GM18508 (cell line): Measurements from ENCODE around the gene GALNS.
"Not testable (repeated sequence)": the region's sequence is repeated elsewhere in the genome, so short reads cannot be mapped to it uniquely, and the experiment has no call there.

Source experiments
- ATAC-seq: cut with Tn5 transposase; IDR thresholded peaks from one replicate; pipeline ENCODE4 v1.9.1; 2021; ENCODE audit warnings: moderate number of reproducible peaks; ENCODE audit not compliant: insufficient read depth, unreplicated experiment

The GALNS gene

GRCh38 chr16:88777471-88778270 lies 79.1 kb downstream of the GALNS start:
- ATAC-seq = no peak

DNA sequence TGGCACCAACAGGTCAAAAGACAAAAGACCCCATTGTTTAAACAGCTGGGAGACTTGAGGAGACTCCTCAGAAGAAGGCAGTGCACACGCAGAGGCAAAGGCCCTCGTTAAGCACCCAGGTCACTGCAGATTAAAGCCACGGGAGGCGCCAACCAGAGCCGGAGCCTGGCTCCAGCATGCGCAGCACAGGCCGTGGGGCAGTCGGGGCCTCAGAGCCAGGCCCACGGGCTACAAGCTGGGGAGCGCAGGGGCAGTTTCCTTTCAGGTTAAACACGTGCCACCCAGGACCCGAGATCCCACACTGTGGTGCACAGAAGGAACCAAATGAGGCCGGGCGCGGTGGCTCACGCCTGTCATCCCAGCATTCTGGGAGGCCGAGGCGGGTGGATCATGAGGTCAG lies 80.9 kb downstream of the GALNS start:
- no peak for ATAC-seq

GRCh38 chr16:88774544-88775393 lies 82.0 kb downstream of the GALNS start:
- ATAC-seq = no peak

GRCh38 chr16:88773812-88774291 lies 82.9 kb downstream of the GALNS start:
- no peak for ATAC-seq

DNA sequence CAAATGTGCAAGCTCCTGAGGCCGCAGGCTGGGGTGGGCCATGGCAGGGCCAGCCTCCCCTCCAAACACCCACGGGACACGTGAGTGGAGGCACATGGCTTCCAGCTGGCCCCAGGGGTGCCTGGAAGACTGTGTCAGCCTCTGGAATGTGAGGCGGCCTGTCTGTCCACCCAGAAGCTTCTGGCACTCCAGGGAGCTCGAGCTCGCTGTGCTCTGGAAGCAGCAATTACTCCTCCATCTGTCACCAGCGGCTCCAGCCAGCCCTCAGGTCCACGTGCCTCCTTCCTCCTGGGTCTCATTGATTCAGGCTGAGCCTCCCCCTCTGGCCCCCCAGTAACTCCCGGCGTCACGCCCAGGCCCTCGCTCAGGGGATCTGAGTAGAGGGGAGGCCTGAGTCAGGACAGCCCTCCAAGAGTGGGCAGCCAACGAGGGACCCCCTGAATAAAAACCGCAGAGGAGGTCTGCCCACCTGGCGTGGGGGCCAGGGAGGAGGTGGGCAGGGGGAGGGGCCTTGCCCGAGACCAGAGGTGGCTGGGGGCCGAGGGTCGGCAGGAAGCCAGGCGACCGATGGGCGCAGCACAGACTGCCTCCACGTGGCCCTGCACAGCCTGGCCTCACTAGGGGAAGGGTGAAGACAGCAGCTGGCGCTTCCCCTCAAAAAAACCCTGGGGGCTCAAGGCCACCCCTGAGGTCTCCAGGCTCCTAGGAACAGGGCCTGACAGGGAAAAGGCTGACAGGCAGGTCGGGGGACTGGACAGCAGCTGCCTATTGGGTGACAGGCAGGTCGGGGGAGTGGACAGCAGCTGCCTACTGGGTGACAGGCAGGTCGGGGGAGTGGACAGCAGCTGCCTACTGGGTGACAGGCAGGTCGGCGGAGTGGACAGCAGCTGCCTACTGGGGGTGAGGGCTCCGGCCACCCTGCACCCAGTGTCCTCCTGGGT lies 83.6 kb downstream of the GALNS start:
- no peak for ATAC-seq

- ATAC-seq = not testable (repeated sequence)
Measured at GRCh38 chr16:88771781-88772180, 85.0 kb downstream of the GALNS start.

DNA sequence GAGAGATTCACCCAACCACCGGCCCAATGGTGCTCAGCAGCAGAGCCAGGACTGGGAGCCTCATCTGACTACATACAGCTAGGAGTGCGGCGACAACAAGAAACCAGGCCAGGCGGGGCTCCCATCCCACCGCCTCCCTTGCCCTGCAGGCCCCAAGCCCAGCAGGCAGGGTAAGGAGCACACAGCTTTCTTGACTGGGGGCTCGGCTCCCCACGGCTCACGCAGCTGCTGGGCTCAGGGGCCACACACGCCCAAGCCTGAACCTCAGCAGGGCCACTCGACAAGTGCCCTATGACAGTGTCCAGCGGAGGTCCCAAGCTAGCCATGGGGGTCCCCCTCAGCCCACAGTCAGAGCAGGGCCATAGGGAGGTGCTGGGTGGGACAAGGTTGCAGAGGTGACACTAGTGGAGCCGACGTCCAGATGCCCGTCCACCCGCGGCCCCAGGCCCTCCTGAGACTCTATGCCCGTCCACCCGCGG lies 85.4 kb downstream of the GALNS start:
- no peak for ATAC-seq

GRCh38 chr16:88770461-88771293 lies 86.1 kb downstream of the GALNS start:
- ATAC-seq = no peak

GRCh38 chr16:88769617-88770460 lies 86.9 kb downstream of the GALNS start:
- ATAC-seq = no peak

DNA sequence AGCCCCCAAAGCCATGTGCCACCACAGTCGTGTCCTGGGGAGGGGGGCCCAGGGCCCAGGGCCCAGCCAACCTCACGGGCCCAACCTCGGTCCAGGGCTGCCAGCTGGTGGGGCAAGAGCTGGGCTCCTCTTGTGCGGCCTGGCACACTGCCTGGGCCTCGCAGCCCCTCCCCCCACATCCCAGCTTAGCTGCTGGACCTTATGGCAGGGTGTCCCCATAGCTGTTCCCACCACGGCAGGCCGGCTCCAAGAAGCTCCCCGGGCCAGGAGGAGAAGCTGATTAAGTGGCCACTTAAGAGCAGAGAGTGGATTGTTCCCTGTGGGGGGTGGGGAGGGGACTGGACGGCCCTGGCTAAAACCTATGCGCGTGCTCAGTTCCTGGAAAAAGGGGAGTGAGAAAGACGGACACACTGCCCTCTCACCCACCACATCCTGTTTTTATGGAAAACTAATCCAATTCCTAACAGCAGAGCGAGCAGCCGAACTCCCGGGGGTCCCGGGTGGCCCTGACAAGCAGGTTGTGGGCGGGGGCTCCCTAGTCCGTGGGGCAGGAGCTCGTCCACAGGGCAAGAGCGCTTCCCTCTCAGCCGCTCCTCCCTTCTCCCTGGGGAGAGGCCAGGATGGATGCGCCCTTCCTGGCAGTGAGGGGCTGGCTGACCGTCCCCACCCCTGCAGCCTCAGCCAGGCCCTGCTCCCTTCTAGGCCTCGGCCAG lies 88.5 kb downstream of the GALNS start:
- no peak for ATAC-seq

DNA sequence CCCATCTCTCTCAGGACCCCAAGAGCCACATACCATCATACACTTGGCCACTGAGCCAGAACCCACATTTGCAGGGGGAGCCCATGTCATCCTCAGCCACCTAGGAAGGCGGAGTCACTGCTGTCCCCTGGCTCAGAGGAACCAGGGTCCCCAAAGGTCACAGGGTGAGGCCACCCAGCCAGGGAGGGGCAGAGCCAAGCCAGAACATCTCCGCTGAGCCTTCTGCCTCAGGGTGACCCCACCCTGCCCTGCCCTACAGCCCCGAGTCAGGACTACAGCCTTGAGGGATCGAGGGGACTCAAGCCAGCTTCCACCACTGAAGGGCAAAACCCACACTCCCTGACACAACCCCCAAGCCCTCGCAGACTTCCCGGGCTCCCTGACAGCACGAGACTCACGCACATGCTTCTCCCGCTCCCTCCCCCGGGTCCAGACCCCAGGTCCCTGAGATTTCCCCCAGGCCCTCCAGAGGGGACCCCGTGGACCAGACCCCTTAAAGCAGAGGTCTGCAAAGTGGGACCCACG lies 89.1 kb downstream of the GALNS start:
- ATAC-seq = no peak

GRCh38 chr16:88766975-88767374 lies 89.8 kb downstream of the GALNS start:
- no peak for ATAC-seq

GRCh38 chr16:88764913-88765349 lies 91.8 kb downstream of the GALNS start:
- no peak for ATAC-seq

- ATAC-seq = no peak
Measured at GRCh38 chr16:88764080-88764479, 92.7 kb downstream of the GALNS start.
